Measurements from ENCODE around the gene CDC42BPG.

Gene CDC42BPG

DNA sequence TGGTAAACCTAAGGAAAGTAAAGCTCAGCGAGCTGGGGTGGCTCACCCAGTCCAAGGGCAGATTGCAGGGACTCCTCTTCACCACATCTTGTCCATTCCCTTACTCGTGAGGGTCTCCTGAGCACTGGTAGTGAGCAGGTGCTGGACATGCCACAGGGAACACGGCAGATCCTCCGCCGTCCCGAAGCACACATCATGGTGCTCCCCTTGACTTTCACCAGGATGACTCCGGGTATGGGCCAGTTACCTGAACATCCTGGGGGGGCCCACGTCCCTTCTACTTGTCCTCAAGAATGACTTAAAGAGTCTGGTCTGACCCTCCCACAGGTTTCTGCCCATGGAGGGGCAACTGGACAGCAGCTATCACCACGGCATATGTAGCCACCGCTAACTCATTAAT lies 58.1 kb downstream of the CDC42BPG start:
- TF ChIP-seq EZH2phosphoT487 (IDR thresholded peaks at IDR 0.05; ENCODE audit: borderline replicate concordance, low read length) (no peak), CTCF (IDR thresholded peaks at IDR 0.05; ENCODE audit: low read depth, low read length, poor library complexity, severe bottlenecking) (no peak)
- peaks cover 22% of the 10 kb centered on the region for H3K4me1 ChIP-seq (ENCODE audit: control insufficient read depth, low read length)
- H4K20me1 ChIP-seq (ENCODE audit: control insufficient read depth, insufficient read depth, low read depth, low read length), result no peaks in the 10 kb centered on the region
- H3K27me3 ChIP-seq (ENCODE audit: control insufficient read depth, low read length), result no peaks in the 10 kb centered on the region
- peaks cover 34% of the 10 kb centered on the region for H3K36me3 ChIP-seq (ENCODE audit: control insufficient read depth, low read length)
- no peaks in the 10 kb centered on the region for H3K79me2 ChIP-seq (ENCODE audit: control insufficient read depth, low read length)
- no peaks in the 10 kb centered on the region for H3K9me2 ChIP-seq (replicated peaks; ENCODE audit: control insufficient read depth, low read length)
- no peak overlapping the region for H3K4me2 ChIP-seq (ENCODE audit: low read length)
- peaks cover 16% of the 10 kb centered on the region for H3F3A ChIP-seq (ENCODE audit: control insufficient read depth, insufficient read depth)
- no peaks in the 10 kb centered on the region for H3K9me3 ChIP-seq (ENCODE audit: control insufficient read depth, insufficient read depth, low read length)
- H3K27ac ChIP-seq (ENCODE audit: low read depth, low read length), result no peak overlapping the region
- H3K4me3 ChIP-seq (ENCODE audit: low read length), result no peak overlapping the region

- no peaks in the 10 kb centered on the region for H4K20me1 ChIP-seq (ENCODE audit: control insufficient read depth, insufficient read depth, low read depth, low read length)
- H3K4me1 ChIP-seq (ENCODE audit: control insufficient read depth, low read length), result peaks cover 29% of the 10 kb centered on the region
- H3K79me2 ChIP-seq (ENCODE audit: control insufficient read depth, low read length), result peaks cover 5% of the 10 kb centered on the region
- H3K27me3 ChIP-seq (ENCODE audit: control insufficient read depth, low read length), result no peaks in the 10 kb centered on the region
- no peak overlapping the region for H3K4me2 ChIP-seq (ENCODE audit: low read length)
- no peaks in the 10 kb centered on the region for H3K9me2 ChIP-seq (replicated peaks; ENCODE audit: control insufficient read depth, low read length)
- TF ChIP-seq CTCF (IDR thresholded peaks at IDR 0.05; ENCODE audit: low read depth, low read length, poor library complexity, severe bottlenecking) (no peak), EZH2phosphoT487 (IDR thresholded peaks at IDR 0.05; ENCODE audit: borderline replicate concordance, low read length) (no peak)
- H3K27ac ChIP-seq (ENCODE audit: low read depth, low read length), result no peak overlapping the region
- H3F3A ChIP-seq (ENCODE audit: control insufficient read depth, insufficient read depth), result peaks cover 24% of the 10 kb centered on the region
- H3K36me3 ChIP-seq (ENCODE audit: control insufficient read depth, low read length), result peaks cover 43% of the 10 kb centered on the region
- H3K9me3 ChIP-seq (ENCODE audit: control insufficient read depth, insufficient read depth, low read length), result no peaks in the 10 kb centered on the region
- no peak overlapping the region for H3K4me3 ChIP-seq (ENCODE audit: low read length)
These were observed 59.5 kb downstream of the CDC42BPG start for GRCh38 chr11:64784813-64785581.

DNA sequence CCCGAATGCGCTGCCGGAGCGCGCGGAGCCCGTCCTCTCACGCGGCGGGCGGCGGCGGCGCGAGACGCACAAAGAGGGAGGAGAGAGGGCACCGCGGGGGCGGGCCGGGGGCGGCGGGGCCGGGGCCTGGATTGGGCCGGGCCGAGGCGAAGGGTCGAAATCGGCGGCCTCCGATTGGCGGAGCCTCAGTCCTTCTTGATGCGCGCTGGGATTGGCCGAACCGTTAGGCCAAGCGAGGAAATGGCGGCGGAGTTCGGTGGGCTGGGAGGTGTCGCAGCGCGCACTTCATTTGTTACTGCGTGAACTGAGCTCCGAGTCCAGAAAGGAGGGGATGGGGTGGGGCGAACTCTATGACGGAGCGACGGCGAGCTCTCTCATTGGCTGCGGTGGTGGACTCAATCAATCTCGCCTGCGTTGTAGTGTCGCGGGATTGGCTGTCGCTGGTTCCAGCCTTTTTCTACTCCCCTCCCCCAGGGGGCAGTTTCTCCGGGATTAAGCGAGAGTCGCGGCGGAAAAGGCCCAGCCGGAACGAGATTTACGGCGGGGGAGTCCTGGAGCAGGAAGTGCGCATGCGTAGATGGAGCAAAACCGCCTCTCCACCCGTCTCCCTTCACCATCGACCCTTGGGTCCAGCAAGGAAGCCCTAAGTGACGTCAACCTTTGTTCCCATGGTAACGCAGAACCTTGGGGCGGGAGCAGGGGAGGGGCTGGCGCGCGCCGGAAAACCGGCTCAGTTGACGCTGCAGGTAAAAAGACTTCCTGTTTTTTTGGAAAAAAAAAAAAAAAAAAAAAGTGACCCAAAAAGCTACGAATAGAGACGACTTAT lies 65.8 kb downstream of the CDC42BPG start, which contains the start of gene SF1:
SF1 (minus strand) TSS at position 70 of the 826 bp plus-strand sequence. CDS start 150 bp downstream, outside the sequence.
- Histone ChIP-seq H3K79me2 (ENCODE audit: control insufficient read depth, low read length) (peaks cover 55% of the 10 kb centered on the region), H3K4me3 (ENCODE audit: low read length) (peak within 1 kb of the TSS; percentile 96), H3K4me1 (ENCODE audit: control insufficient read depth, low read length) (peaks cover 69% of the 10 kb centered on the region), H3K9me3 (ENCODE audit: control insufficient read depth, insufficient read depth, low read length) (no peaks in the 10 kb centered on the region), H4K20me1 (ENCODE audit: control insufficient read depth, insufficient read depth, low read depth, low read length) (peaks cover 32% of the 10 kb centered on the region), H3K27me3 (ENCODE audit: control insufficient read depth, low read length) (no peaks in the 10 kb centered on the region), H3K27ac (ENCODE audit: low read depth, low read length) (peak within 1 kb of the TSS; percentile 92), H3K9me2 (replicated peaks; ENCODE audit: control insufficient read depth, low read length) (no peaks in the 10 kb centered on the region), H3K36me3 (ENCODE audit: control insufficient read depth, low read length) (peaks cover 54% of the 10 kb centered on the region), H3F3A (ENCODE audit: control insufficient read depth, insufficient read depth) (peaks cover 52% of the 10 kb centered on the region), H3K4me2 (ENCODE audit: low read length) (peak within 1 kb of the TSS; percentile 85)
- TF ChIP-seq EZH2phosphoT487 (IDR thresholded peaks at IDR 0.05; ENCODE audit: borderline replicate concordance, low read length) (no peak), CTCF (IDR thresholded peaks at IDR 0.05; ENCODE audit: low read depth, low read length, poor library complexity, severe bottlenecking) (no peak)
